ENCODE results near the gene PRKAR1B. TPM values are rescaled to one million over a fixed set of nuclear protein-coding genes. Genes with fewer than 3 reads are reported as not detected.

The PRKAR1B gene
- total RNA-seq, 1 experiment from 2014 or later: 27.2 TPM

- no peaks in the 10 kb centered on the region for H3K27me3 ChIP-seq (replicated peaks; ENCODE audit: insufficient read depth, low read depth, low read length, poor library complexity)
- DNase-seq (ENCODE audit: low spot score): no peak
- ChIA-PET CTCF (no interaction called here), POLR2A (ENCODE audit: low non-redundant PET) (interaction anchor here (0.5 kb wide), 1 partner anchor 291 kb away, joined by 3 read pairs; no protein-coding TSS in a partner anchor)
- no peak overlapping the region for H3K27ac ChIP-seq (ENCODE audit: low read depth, low read length, poor library complexity, severe bottlenecking)
- H3K4me3 ChIP-seq (ENCODE audit: low read depth, low read length, poor library complexity, severe bottlenecking): no peak overlapping the region
- no peak for TF ChIP-seq EZH2 (IDR thresholded peaks at IDR 0.05; ENCODE audit: borderline replicate concordance, low read depth, low read length, poor library complexity, severe bottlenecking)
- TF ChIP-seq, protein P1, sequence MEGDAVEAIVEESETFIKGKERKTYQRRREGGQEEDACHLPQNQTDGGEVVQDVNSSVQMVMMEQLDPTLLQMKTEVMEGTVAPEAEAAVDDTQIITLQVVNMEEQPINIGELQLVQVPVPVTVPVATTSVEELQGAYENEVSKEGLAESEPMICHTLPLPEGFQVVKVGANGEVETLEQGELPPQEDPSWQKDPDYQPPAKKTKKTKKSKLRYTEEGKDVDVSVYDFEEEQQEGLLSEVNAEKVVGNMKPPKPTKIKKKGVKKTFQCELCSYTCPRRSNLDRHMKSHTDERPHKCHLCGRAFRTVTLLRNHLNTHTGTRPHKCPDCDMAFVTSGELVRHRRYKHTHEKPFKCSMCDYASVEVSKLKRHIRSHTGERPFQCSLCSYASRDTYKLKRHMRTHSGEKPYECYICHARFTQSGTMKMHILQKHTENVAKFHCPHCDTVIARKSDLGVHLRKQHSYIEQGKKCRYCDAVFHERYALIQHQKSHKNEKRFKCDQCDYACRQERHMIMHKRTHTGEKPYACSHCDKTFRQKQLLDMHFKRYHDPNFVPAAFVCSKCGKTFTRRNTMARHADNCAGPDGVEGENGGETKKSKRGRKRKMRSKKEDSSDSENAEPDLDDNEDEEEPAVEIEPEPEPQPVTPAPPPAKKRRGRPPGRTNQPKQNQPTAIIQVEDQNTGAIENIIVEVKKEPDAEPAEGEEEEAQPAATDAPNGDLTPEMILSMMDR (conservative IDR thresholded peaks at IDR 0.05; ENCODE audit: low read depth, low read length): no peak
- intact Hi-C loops (cut with micrococcal nuclease; ENCODE audit: unreplicated experiment): no loop called here
- H3K9me3 ChIP-seq (ENCODE audit: low read depth, low read length, poor library complexity, severe bottlenecking): no peaks in the 10 kb centered on the region
- no TSS peak for BruUV-seq (replicated peaks)
- no peaks in the 10 kb centered on the region for H3K4me1 ChIP-seq (ENCODE audit: insufficient read depth, low read length, poor library complexity, severe bottlenecking)
- H3K36me3 ChIP-seq (ENCODE audit: insufficient read depth, low read length, poor library complexity, severe bottlenecking): no peaks in the 10 kb centered on the region
Observed at GRCh38 chr7:713139-713457, 14.0 kb downstream of the PRKAR1B start.

GRCh38 chr7:712381-713138, 14.5 kb downstream of the PRKAR1B start:
- no peak for TF ChIP-seq EZH2 (IDR thresholded peaks at IDR 0.05; ENCODE audit: borderline replicate concordance, low read depth, low read length, poor library complexity, severe bottlenecking)
- TF ChIP-seq, protein P1 (conservative IDR thresholded peaks at IDR 0.05; ENCODE audit: low read depth, low read length): no peak
- DNase-seq (ENCODE audit: low spot score): no peak
- Histone ChIP-seq H3K36me3 (ENCODE audit: insufficient read depth, low read length, poor library complexity, severe bottlenecking) (no peaks in the 10 kb centered on the region), H3K27ac (ENCODE audit: low read depth, low read length, poor library complexity, severe bottlenecking) (peak overlapping the region; percentile 37), H3K4me3 (ENCODE audit: low read depth, low read length, poor library complexity, severe bottlenecking) (peak overlapping the region; percentile 64), H3K27me3 (replicated peaks; ENCODE audit: insufficient read depth, low read depth, low read length, poor library complexity) (no peaks in the 10 kb centered on the region), H3K4me1 (ENCODE audit: insufficient read depth, low read length, poor library complexity, severe bottlenecking) (no peaks in the 10 kb centered on the region), H3K9me3 (ENCODE audit: low read depth, low read length, poor library complexity, severe bottlenecking) (no peaks in the 10 kb centered on the region)
- CTCF ChIA-PET: no interaction called here
- no TSS peak for BruUV-seq (replicated peaks)
- POLR2A ChIA-PET (ENCODE audit: low non-redundant PET): no interaction called here
- intact Hi-C loops (cut with micrococcal nuclease; ENCODE audit: unreplicated experiment): no loop called here

DNA sequence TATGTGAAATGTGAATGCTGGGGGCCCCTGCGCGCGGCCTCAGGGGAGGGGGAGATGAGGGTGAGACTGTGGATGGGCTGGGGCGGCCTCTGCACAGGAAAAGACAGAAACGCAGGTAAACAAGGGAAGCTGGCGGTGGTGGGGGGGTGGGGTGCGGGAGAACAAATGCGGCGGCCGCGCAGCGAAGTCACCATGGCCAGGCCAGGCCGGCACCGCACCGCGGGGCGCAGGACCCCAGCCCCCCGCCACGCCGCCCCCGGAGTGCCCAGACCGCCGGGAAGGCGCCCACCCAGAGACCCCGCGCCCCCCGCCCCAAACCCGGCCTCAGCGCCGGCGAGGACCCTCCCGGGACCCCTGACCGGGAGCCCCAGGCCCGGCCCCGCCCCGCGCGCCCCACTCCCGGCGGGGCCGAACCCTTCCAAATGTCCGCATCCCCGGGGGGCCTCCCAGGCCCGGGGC, 15.1 kb downstream of the PRKAR1B start:
- no peaks in the 10 kb centered on the region for H3K9me3 ChIP-seq (ENCODE audit: low read depth, low read length, poor library complexity, severe bottlenecking)
- peak overlapping the region; percentile 37 for H3K27ac ChIP-seq (ENCODE audit: low read depth, low read length, poor library complexity, severe bottlenecking)
- no peaks in the 10 kb centered on the region for H3K36me3 ChIP-seq (ENCODE audit: insufficient read depth, low read length, poor library complexity, severe bottlenecking)
- peak overlapping the region; percentile 64 for H3K4me3 ChIP-seq (ENCODE audit: low read depth, low read length, poor library complexity, severe bottlenecking)
- ChIA-PET POLR2A (ENCODE audit: low non-redundant PET) (no interaction called here), CTCF (no interaction called here)
- DNase-seq (ENCODE audit: low spot score): no peak
- no peaks in the 10 kb centered on the region for H3K4me1 ChIP-seq (ENCODE audit: insufficient read depth, low read length, poor library complexity, severe bottlenecking)
- intact Hi-C loops (cut with micrococcal nuclease; ENCODE audit: unreplicated experiment): no loop called here
- no peak for TF ChIP-seq EZH2 (IDR thresholded peaks at IDR 0.05; ENCODE audit: borderline replicate concordance, low read depth, low read length, poor library complexity, severe bottlenecking)
- TF ChIP-seq, protein P1 (conservative IDR thresholded peaks at IDR 0.05; ENCODE audit: low read depth, low read length): no peak
- no peaks in the 10 kb centered on the region for H3K27me3 ChIP-seq (replicated peaks; ENCODE audit: insufficient read depth, low read depth, low read length, poor library complexity)
- BruUV-seq (replicated peaks): no TSS peak

Data from A673 (cell line).